HCEC 1CT (cell line): ENCODE data around the gene RNF8.
"Not testable (repeated sequence)": the region's sequence is repeated elsewhere in the genome, so short reads cannot be mapped to it uniquely, and the experiment has no call there.

ENCODE experiments used
- DNase-seq: peaks from one replicate; pipeline ENCODE4 v3.0.0-alpha.2; 2017

Gene RNF8

DNA sequence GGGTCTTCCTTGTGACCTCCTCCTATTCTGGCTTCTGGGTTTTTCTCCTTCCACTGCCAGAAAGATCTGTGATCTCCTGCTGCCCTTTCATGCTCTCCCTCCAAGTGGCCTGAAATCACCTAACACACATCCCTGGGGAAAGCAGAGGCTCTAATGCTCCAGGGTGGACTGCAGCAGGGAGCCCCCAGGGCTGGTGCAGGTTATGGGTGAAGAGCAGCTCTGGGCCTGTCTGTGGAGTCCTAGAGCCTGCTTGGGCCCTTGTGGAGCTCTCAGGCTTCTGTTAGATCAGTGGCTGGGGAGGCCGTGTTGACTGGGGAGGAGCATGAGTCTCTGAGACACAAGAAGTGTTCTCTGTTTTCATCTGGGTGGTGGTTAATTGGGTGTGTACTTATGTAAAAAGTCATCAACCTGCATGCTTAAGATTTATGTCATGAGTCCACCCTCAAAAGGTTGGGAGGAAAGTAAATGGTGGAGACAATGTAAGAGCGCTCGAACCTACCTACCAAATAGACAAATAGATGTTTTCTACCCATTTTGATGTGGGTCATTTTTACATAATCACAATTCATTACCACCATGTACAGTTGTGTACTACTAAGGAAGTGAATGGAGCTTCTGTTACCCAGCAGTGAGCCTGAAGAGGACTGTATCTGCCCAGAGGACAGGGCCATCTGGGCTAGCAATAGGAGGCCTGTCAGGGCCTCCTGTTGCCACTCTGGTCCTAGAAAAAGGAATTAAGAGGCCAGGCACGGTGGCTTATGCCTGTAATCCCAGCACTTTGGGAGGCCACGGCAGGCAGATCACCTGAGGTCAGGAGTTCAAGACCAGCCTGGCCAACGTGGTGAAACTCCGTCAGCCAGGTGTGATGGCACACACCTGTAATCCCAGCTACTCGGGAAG lies 32.0 kb upstream of the RNF8 start:
- DNase-seq = no peak

DNA sequence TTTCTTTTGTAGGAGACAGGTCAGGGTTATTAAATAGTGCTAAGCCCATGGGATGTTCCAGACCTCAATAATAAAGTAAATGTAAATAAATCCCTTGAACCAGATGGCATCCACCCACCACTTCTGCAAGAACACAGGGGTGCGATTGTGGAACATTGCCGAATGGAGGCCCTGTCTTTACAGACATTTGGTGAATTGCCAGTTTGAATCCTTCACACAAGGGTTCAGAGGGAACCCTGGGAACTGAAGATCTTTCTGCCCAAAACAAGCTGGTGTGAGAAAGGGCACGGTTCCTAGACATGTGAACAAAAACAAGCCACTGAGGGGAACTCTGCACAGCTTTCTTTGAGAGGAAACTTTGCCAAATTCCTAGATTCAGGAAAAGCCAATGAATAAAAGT lies 30.2 kb upstream of the RNF8 start:
- peak; percentile 3 for DNase-seq

DNA sequence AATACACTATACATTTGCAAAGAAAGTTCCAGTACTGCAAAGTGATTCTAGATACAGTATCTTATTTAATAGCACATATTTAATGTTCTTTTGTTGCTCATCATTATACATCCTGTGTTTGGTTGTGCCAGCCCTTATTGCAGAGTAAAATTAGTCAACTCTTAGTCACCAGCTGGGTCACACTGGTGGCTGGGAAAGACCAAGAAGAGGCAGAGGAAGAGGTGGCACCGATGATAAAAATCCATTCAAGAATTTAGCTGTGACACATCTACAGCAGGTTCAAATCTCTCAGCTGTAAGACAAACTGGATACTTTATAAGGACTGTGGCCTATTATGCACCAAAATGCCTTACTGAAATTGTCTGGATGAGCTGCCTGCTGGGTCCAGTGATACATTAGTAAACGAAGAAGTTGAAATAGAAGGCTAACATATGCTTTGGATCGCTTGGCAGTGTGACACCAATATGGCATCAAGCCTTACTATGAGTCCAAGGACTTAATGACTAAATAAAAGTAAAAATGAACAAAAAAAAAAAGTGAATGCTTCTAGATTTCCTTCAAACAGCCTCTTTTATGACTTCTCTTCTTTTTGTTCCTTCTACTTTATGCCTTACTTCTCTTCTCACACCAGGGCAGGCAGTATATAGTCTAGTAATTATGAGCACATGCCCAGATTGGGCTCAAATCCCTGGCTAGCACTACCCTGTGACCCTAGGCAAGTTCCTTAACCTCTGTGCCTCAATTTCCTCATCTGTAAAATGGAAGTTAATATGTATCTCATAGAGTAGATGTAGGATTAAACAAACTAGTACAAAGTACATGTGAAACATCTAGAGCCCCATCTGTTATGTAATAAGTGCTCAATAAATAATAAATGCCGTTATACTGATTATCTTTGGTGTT lies 29.4 kb upstream of the RNF8 start:
- peak; percentile 78 for DNase-seq

DNA sequence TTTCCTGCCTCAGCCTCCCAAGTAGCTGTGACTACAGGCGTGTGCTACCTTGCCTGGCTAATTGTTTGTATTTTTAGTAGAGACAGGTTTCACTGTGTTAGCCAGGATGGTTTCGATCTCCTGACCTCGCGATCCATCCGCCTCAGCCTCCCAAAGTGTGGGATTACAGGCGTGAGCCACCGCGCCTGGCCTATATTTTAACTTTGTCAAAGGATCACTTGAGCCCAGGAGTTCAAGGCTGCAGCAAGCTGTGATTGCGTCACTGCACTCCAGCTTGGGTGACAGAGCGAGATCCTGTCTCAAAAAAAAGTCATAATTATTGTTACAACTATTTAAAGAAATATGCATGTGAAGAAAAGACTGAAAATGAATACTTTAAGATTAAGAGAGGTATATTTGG lies 23.4 kb upstream of the RNF8 start:
- not testable (repeated sequence) for DNase-seq

DNA sequence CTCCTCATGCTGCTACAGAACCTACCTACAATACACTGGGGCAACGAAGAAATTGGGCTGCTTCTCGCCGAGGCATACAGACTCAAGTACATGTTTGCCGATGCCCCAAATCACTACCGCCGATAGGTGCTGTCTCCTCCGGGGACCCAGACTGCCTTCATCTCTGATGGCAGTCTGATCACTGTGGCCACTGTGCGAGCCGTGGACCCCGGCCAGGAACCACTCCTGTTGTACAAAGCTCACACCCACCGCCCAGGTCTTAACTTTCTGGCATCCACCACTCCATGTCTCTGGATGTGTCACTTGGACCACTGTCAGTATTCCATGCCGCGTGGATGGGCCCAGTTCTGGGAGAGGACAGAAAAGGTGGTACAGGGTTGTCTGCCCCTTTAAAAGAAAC lies 22.7 kb upstream of the RNF8 start:
- DNase-seq = no peak

DNA sequence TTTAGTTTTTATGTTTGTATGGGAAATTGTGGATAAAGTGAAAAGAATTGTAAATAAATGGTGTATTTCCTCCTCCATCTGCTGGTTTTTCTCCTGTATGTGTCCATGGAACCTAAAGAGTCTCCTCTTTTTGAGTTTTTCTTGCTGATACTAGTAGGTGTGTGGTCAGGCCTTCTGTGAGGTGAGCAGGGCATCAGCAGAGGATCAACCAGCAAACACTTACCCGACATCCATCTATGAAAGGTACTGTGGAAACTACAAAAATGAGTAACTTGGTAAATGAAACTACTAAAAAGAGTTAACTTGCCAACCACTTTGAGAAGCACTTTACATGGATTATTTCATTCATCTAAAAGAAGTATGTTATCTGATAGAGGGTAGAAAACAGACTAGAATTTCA lies 20.9 kb upstream of the RNF8 start:
- no peak for DNase-seq

DNA sequence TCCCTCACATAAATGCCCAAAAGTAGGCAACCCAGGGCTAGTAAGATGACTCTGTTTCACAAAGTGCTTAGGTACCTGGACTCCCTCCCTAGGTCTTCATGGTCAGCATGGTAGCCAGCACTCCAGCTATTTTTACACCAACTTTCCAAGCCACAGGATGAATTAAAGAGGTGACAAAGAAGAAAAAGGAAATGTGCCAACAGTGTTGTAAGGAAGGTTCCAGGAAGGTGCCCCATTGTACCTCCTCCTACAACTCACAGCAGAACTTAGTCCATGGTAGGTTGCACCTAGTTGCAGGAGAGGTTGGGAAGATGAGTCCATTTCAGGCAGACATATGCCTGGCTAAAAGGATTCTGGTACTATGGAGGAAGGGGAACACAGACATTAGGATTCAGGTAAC lies 19.7 kb upstream of the RNF8 start:
- no peak for DNase-seq

DNA sequence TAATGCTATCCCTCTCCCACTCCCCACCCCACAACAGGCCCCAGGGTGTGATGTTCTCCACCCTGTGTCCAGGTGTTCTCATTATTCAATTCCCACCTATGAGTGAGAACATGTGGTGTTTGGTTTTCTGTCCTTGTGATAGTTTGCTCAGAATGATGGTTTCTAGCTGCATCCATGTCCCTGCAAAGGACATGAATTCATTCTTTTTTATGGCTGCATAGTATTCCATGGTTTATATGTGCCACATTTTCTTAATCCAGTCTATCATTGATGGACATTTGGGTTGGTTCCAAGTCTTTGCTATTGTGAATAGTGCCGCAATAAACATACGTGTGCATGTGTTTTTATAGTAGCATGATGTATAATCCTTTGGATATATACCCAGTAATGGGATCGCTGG lies 15.5 kb upstream of the RNF8 start:
- not testable (repeated sequence) for DNase-seq

DNA sequence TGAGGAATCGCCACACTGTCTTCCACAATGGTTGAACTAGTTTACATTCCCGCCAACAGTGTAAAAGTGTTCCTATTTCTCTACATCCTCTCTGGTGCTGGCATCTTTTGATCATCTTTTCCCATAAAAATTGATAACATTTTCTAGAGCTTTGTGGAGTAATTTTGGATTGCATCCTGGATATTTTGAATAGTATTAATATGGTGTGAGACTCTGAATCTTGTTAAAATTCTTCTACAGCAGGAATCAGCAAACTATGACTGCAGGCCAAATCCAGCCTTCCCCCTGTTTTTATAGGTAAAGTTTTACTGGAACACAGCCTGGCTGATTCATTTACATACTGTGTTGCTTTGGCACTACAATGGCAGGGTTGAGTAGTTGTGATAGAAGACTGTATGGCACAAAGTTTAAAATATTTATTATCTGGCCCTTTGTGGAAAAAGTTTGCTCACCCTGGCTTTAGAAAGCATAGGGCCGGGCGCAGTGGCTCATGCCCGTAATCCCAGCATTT lies 15.0 kb upstream of the RNF8 start:
- DNase-seq = no peak

DNA sequence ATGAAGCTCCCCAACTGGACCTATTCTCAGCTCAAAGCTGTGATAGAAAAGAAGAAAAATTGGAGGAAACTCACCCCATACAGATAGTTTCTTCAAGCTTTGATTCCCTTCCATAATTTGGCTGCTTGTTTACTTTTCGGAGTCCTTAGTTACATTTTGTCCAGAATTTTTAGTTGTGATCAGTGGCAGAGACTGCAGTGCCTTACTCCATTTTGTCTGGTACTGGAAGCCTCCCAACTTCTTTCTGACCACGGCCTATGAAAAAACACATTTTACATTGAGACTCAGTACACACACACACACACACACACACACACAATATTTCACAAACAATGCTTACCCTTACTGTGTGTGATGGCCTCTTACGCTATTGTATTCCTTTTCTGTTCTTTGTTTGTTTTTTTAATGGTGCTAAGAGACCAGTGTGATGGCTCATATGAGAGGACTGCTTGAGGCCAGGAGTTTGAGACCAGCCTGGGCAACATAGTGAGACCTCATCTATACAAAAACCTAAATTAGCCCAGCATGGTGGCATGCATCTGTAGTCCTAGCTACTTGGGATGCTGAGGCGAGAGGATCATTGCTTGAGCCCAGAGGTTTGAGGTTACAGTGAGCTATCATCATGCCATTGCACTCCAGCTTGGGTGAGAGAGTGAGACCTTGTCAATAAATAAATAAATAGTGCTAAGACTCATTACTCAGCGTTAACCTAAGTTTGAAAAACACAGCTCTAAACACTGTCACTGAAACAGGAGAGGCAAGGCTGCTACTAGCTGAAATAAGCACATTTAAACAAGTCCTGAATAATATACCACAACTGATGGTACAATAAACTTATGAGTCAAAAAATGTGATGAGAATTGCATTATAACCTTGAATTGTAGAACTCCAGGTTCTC lies 13.8 kb upstream of the RNF8 start:
- DNase-seq = peak; percentile 26

DNA sequence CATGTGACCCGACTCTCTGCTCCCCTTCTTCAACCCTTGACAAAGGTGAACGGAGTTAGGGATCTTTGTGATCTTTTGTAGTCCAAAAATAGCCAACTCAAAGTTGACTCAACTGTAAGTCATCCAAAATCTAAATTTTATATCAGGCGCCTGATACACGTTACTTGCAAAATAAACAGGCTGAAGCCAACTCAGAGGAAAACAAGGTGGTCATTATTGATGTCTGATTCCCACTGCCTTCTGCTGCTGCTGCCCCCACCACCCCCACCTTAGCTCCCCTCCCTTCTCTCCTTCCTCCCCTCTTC lies 13.2 kb upstream of the RNF8 start:
- DNase-seq = peak; percentile 73

DNA sequence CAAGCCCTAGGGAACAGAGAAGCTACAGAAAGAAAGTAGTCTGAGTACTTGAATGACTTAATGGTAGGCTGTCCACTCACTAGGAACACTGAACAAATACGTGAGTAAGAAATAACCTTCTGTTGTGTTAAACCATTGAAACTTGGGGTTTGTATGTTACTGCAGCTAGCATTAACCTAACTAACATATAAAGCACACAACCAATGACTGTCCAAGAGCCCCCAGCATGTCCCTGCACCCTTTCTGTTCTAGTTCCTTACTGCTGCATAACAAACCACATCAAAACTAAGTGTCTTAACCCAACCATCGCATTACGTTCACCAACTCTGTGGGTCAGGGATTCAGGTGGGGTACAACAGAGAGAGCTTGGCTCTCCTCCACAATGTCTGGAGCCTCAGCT lies 10.5 kb upstream of the RNF8 start:
- no peak for DNase-seq

DNA sequence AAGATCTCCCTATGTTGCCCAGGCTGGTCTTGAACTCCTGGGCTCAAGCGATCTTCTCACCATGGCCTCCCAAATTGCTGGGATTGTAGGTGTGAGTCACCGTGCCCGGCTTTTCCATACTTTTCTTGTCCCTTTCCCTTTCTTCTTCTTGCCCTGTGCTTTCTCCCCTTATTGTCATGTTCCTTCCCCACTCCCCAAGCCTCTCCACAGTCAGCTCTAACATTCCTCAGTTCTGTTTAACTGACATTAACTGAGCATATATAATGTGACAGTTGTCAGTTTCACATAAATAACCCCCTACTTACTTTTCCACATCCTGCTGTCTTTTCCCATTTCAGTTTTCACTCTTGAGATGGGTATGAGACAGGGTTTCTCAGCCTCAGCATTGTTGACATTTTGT lies 9.5 kb upstream of the RNF8 start:
- DNase-seq = no peak

DNA sequence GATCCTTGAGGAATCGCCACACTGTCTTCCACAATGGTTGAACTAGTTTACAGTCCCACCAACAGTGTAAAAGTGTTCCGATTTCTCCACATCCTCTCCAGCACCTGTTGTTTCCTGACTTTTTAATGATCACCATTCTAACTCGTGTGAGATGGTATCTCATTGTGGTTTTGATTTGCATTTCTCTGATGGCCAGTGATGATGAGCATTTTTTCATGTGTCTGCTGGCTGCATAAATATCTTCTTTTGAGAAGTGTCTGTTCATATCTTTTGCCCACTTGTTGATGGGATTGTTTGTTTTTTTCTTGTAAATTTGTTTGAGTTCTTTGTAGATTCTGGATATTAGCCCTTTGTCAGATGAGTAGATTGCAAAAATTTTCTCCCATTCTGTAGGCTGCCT lies 8.0 kb upstream of the RNF8 start:
- DNase-seq = not testable (repeated sequence)

DNA sequence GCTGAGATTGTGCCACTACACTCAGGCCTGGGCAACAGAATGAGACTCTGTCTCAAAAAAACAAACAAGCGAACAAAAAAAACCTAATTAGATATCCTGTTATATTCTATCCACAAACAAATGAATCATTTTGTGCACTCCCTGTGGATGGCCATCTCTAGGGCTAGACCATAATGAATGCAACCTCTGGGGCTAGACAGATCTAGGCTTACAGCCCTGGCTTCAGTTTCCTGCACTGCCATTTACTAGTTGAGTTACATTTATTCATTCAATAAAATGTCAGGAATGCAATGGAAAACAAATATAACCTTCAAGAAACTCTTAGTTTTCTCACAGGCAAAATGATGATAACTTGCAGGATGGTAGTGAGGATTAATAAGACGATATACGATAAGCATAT lies 6.6 kb upstream of the RNF8 start:
- DNase-seq = no peak

DNA sequence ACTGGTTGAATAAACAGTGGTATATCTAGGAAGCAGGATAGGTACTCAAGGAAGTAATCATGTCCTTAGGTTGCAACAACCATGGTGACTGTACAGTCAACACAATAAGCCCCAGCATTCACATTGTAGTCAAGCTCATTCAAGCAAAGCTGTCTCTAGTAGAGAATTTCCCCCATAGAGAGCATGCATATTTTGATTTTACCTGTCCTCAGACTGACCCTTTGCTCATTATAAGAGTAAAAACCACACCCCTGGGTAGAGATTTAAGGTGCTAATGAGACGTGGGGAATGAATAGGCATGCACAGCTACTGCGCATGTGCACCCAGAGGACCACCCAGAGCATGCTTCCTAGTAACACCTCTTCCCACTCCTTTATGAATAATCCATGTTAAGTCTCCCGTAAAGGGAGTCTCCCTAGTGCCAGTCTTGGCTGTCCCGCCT lies 6.1 kb upstream of the RNF8 start:
- no peak for DNase-seq

DNA sequence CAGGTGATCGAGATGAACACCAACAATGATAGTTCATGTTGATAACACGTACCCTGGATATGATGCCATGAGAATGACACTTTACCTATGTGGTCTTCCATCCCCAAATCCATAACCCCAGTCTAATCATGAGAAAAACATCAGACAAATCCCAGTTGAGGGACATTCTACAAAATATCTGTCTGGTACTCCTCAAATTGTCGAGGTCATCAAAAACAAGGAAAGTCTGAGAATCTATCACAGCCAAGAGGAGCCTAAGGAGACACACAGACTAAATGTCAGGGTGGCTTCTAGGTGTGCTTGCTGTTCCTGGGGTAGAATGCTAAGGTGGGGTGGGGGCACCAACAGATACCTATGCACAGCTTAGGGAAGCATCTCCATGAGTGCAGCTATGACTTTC lies 2.8 kb upstream of the RNF8 start:
- no peak for DNase-seq

DNA sequence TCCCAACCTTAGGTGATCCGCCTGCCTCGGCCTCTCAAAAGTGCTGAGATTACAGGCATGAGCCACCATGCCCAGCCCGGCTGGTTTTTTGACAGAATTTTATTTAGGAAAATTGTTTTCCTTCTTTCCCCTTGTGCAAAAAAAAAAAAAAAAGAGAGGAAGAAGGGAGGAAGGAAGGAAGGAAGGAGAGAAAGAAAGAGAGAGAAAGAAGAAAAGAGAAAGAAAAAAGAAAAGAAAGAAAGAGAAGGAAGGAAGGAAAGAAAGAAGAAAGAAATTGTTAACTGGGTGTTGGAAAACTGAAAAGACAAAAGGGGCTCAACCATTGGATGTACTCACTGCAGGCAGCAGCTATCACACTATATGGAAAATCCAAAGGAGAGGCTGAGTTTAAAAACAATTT lies 1.4 kb upstream of the RNF8 start:
- no peak for DNase-seq

DNA sequence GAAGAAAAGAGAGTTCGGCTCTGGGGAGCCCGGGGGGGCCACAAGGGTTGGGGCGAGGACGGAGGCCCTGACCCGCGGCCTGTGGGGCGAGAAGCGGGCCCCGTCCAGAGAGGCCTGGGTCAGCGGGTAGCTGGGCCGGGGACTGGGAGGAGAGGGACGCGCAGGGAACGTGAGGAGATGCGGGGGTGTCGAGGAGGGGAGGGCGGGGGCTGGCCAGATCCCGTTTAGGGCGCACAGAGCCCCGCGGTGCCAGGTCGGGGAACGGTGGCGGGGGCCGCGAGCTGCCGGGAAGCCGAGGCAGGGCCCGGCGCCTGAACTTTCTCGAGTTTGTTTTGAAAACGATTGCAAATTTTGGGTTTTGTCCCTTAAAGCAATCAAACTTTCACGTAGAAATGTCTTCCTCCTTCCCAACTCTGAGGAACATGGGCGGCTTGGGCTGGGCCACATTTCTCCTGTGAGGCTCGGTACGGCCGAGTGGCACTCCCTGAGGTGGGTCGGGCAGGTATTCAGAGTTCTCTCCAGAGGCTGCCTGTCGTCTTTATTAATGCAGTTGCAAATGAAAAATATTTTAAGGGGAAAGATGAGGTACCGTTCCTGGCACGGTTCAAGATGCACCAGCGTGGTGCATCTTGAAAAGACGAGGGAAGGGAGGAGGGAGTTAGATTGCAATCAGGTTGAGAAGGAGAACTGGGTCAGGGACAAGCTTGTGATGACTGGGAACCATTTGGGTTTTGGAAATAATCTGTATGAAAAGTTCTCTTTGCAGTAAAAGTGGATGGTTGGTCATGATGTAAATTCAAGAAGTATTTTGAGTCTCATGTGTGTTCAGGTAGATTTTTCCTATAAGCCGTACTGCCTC lies 972 bp downstream of the RNF8 start:
- peak; percentile 22 for DNase-seq

DNA sequence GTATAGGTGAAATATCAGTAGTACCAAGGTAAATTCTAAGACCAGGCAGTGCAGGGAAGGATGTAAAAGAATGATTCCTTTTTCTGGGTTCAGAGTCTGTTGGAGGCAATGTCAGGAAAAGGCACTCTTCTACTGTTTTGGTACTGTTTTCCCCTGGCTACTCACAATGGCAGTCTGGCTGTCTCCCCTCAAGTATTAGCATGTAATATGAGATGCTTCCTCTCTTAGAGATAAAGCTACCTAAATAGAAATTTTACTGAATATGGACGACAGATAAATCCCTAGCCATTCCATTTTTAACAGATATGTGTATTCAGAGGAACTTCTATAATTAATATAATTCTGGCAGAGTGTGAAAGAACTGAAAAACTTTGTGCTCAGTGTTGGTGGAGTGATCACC lies 3.5 kb downstream of the RNF8 start:
- no peak for DNase-seq

DNA sequence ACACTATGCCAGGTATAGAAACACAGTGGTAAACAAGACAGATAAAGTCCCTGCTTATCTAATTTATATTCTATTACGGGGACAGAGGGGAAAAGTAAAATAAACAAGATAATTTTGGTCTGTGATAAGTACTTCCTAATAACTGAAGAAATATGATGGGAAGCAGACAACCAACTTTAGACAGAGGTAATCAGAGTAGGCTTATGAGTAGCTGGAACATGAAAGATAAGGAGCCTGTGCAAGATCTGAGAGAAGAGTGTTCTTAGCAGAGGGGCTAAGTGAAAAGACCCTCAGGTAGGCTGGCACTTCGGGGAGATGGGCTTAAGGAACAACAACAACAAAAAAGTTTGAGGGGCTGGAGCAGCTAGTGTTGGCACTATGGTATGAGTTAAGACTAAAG lies 4.1 kb downstream of the RNF8 start:
- DNase-seq = no peak

DNA sequence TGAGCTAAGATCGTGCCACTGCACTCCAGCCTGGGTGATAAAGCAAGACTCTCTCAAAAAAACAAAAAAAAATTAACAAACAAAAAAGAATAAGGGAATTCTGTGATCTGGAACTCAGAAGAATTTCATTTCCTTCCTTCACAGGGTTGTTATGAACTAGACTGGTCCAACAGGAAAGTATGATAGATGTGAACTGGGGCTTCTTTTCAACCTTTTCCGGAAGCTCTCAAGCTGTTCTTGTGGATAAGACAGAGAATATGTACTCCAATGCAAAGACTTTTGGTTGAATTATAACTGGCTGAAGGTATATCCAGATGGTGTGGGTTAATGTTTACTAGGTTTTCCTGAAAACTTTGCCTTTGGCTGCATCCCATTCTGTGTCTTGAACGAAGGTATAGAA lies 5.3 kb downstream of the RNF8 start:
- no peak for DNase-seq
